ENCODE results near the gene GLRX5.

GLRX5 gene

GRCh38 chr14:95533391-95533821, 1.4 kb upstream of the GLRX5 start:
- Histone ChIP-seq H3K36me3 (ENCODE audit: control insufficient read depth, insufficient read depth, low read length) (no peaks in the 10 kb centered on the region), H3K9ac (ENCODE audit: low read depth, low read length) (peak overlapping the region; percentile 67), H3K9me3 (ENCODE audit: control insufficient read depth, insufficient read depth, low read length) (no peaks in the 10 kb centered on the region), H3K27me3 (ENCODE audit: control insufficient read depth, insufficient read depth, low read length) (no peaks in the 10 kb centered on the region), H3K4me3 (ENCODE audit: low read depth, low read length) (peak overlapping the region; percentile 86), H3K4me1 (ENCODE audit: control insufficient read depth, insufficient read depth, low read length) (peaks cover 7% of the 10 kb centered on the region)

- peak overlapping the region; percentile 67 for H3K9ac ChIP-seq (ENCODE audit: low read depth, low read length)
- H3K27me3 ChIP-seq (ENCODE audit: control insufficient read depth, insufficient read depth, low read length) = no peaks in the 10 kb centered on the region
- H3K36me3 ChIP-seq (ENCODE audit: control insufficient read depth, insufficient read depth, low read length) = no peaks in the 10 kb centered on the region
- H3K9me3 ChIP-seq (ENCODE audit: control insufficient read depth, insufficient read depth, low read length) = no peaks in the 10 kb centered on the region
- H3K4me3 ChIP-seq (ENCODE audit: low read depth, low read length) = peak overlapping the region; percentile 86
- H3K4me1 ChIP-seq (ENCODE audit: control insufficient read depth, insufficient read depth, low read length) = peaks cover 10% of the 10 kb centered on the region
Observed at GRCh38 chr14:95533822-95534221, 1.0 kb upstream of the GLRX5 start.

- Histone ChIP-seq H3K9ac (ENCODE audit: low read depth, low read length) (peak overlapping the region; percentile 79), H3K4me1 (ENCODE audit: control insufficient read depth, insufficient read depth, low read length) (peaks cover 10% of the 10 kb centered on the region), H3K27me3 (ENCODE audit: control insufficient read depth, insufficient read depth, low read length) (no peaks in the 10 kb centered on the region), H3K4me3 (ENCODE audit: low read depth, low read length) (peak overlapping the region; percentile 89), H3K36me3 (ENCODE audit: control insufficient read depth, insufficient read depth, low read length) (no peaks in the 10 kb centered on the region), H3K9me3 (ENCODE audit: control insufficient read depth, insufficient read depth, low read length) (no peaks in the 10 kb centered on the region)
Observed at GRCh38 chr14:95535226-95536021, 574 bp downstream of the GLRX5 start.

DNA sequence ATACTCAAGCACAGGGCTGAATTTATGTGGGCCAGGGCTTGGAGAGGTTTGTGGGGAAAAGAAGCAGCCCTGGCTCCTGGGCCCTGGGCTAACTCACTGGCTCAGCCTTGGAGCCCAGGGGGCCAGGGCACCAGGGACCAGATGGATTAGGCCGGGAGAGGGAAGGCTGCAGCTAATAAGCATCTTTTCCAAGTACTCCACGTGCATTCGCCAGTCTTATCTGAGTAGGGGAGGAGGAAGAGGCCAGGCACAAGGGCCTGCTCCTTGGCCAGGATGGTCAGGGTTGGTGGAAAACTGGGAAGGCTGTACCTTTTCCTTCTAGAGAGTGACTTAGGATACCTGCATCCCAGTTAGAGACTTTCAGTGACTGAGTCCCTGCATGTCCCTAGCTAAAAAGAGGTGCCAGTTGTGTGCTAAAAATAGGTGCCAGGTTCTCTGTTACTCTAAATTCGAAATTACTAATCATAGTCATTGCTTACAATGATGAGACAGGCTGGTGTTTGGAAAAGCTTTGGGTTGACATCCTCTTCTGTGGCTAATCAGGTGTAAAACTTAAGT, 1.3 kb downstream of the GLRX5 start:
- no peaks in the 10 kb centered on the region for H3K9me3 ChIP-seq (ENCODE audit: control insufficient read depth, insufficient read depth, low read length)
- no peak overlapping the region for H3K9ac ChIP-seq (ENCODE audit: low read depth, low read length)
- H3K4me1 ChIP-seq (ENCODE audit: control insufficient read depth, insufficient read depth, low read length) = peaks cover 10% of the 10 kb centered on the region
- H3K36me3 ChIP-seq (ENCODE audit: control insufficient read depth, insufficient read depth, low read length) = no peaks in the 10 kb centered on the region
- peak overlapping the region; percentile 89 for H3K4me3 ChIP-seq (ENCODE audit: low read depth, low read length)
- H3K27me3 ChIP-seq (ENCODE audit: control insufficient read depth, insufficient read depth, low read length) = no peaks in the 10 kb centered on the region

GRCh38 chr14:95536671-95537070, 1.8 kb downstream of the GLRX5 start:
- Histone ChIP-seq H3K9me3 (ENCODE audit: control insufficient read depth, insufficient read depth, low read length) (no peaks in the 10 kb centered on the region), H3K4me1 (ENCODE audit: control insufficient read depth, insufficient read depth, low read length) (peaks cover 10% of the 10 kb centered on the region), H3K27me3 (ENCODE audit: control insufficient read depth, insufficient read depth, low read length) (no peaks in the 10 kb centered on the region), H3K36me3 (ENCODE audit: control insufficient read depth, insufficient read depth, low read length) (no peaks in the 10 kb centered on the region), H3K4me3 (ENCODE audit: low read depth, low read length) (peak overlapping the region; percentile 89), H3K9ac (ENCODE audit: low read depth, low read length) (no peak overlapping the region)

GRCh38 chr14:95537298-95538089, 2.6 kb downstream of the GLRX5 start:
- H3K4me3 ChIP-seq (ENCODE audit: low read depth, low read length) = no peak overlapping the region
- H3K36me3 ChIP-seq (ENCODE audit: control insufficient read depth, insufficient read depth, low read length) = no peaks in the 10 kb centered on the region
- H3K9ac ChIP-seq (ENCODE audit: low read depth, low read length) = no peak overlapping the region
- no peaks in the 10 kb centered on the region for H3K9me3 ChIP-seq (ENCODE audit: control insufficient read depth, insufficient read depth, low read length)
- peaks cover 10% of the 10 kb centered on the region for H3K4me1 ChIP-seq (ENCODE audit: control insufficient read depth, insufficient read depth, low read length)
- H3K27me3 ChIP-seq (ENCODE audit: control insufficient read depth, insufficient read depth, low read length) = no peaks in the 10 kb centered on the region

DNA sequence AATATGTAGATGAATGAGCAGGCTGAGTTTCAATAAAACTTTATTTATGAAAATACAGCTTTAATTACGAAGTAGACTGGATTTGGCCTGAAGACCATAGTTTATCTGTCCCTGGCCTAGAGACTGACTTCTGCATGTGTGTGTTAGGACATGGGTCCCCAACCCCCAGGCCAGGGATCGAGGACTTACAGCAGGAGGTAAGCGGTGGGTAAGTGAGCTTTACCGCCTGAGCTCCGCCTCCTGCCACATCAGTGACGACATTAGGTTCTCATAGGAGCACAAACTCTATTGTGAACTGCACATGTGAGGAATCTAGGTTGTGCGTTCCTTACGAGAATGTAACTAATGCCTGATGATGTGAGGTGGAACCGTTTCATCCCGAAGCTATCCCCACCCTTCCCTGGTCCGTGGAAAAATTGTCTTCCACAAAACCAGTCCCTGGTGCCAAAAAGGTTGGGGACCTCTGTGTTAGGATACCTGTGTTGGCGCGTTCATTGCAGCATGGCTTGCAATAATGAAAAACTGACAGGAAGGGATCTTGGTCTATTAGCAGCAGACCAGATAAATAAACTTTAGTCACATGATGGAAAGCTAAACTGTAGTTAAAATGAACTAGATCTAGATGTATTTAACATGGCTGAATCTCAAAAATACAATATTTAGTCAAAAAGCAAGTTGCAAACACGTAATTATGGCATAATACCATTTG, 4.1 kb downstream of the GLRX5 start:
- Histone ChIP-seq H3K4me1 (ENCODE audit: control insufficient read depth, insufficient read depth, low read length) (peaks cover 10% of the 10 kb centered on the region), H3K9me3 (ENCODE audit: control insufficient read depth, insufficient read depth, low read length) (no peaks in the 10 kb centered on the region), H3K27me3 (ENCODE audit: control insufficient read depth, insufficient read depth, low read length) (no peaks in the 10 kb centered on the region), H3K9ac (ENCODE audit: low read depth, low read length) (no peak overlapping the region), H3K36me3 (ENCODE audit: control insufficient read depth, insufficient read depth, low read length) (no peaks in the 10 kb centered on the region), H3K4me3 (ENCODE audit: low read depth, low read length) (no peak overlapping the region)

DNA sequence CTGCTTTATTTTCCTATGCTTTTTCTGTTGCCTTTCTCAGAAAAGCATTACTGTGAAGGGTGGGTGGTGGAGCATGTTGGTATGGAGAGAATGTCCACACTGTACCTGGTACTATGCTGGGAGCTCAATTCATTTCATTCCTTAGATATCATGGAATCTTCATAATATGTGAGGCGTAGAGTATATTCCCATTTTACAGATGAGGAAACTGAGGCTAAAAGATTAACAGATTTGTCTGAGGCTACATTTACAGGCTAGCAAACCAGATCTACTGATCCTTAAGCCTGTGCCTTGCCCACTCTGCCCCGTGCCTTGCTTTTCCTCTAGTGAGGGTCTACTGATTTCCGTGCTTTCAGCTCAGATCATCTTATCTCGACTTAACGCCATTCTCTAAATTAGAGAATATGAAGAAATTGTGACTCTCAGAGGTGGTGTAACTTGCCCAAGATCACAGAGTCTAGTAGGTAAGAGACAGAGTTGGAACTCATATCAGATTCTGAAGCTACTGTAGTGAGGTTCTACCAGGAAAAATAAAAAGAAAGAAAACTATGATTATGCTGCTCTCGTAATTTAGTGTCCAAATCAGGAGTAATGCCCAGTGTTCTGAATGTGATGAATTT, 5.5 kb downstream of the GLRX5 start:
- Histone ChIP-seq H3K36me3 (ENCODE audit: control insufficient read depth, insufficient read depth, low read length) (no peaks in the 10 kb centered on the region), H3K9ac (ENCODE audit: low read depth, low read length) (no peak overlapping the region), H3K9me3 (ENCODE audit: control insufficient read depth, insufficient read depth, low read length) (no peaks in the 10 kb centered on the region), H3K27me3 (ENCODE audit: control insufficient read depth, insufficient read depth, low read length) (no peaks in the 10 kb centered on the region), H3K4me3 (ENCODE audit: low read depth, low read length) (no peak overlapping the region), H3K4me1 (ENCODE audit: control insufficient read depth, insufficient read depth, low read length) (peaks cover 10% of the 10 kb centered on the region)

DNA sequence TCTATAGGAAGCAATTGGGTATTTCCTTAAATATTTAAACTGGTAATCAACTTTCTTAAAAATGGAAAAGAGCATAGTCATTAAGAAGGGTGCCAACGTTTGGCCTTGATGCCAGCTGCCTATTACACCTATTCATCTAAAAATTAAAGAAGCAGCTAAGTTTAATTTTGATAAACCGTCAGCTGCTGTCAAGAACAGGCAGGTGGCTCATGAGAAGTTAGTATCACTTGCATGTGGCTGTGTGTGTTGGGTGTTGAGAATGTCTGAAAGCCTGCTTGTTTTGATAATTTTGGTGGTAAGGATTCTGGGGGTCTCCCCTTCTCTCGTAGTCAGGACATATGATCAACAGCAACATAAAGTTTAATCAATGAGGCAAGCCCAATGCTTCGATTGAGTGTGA, 6.5 kb downstream of the GLRX5 start:
- H3K4me3 ChIP-seq (ENCODE audit: low read depth, low read length) = no peak overlapping the region
- no peaks in the 10 kb centered on the region for H3K36me3 ChIP-seq (ENCODE audit: control insufficient read depth, insufficient read depth, low read length)
- H3K27me3 ChIP-seq (ENCODE audit: control insufficient read depth, insufficient read depth, low read length) = no peaks in the 10 kb centered on the region
- H3K9ac ChIP-seq (ENCODE audit: low read depth, low read length) = no peak overlapping the region
- no peaks in the 10 kb centered on the region for H3K9me3 ChIP-seq (ENCODE audit: control insufficient read depth, insufficient read depth, low read length)
- H3K4me1 ChIP-seq (ENCODE audit: control insufficient read depth, insufficient read depth, low read length) = peaks cover 6% of the 10 kb centered on the region

DNA sequence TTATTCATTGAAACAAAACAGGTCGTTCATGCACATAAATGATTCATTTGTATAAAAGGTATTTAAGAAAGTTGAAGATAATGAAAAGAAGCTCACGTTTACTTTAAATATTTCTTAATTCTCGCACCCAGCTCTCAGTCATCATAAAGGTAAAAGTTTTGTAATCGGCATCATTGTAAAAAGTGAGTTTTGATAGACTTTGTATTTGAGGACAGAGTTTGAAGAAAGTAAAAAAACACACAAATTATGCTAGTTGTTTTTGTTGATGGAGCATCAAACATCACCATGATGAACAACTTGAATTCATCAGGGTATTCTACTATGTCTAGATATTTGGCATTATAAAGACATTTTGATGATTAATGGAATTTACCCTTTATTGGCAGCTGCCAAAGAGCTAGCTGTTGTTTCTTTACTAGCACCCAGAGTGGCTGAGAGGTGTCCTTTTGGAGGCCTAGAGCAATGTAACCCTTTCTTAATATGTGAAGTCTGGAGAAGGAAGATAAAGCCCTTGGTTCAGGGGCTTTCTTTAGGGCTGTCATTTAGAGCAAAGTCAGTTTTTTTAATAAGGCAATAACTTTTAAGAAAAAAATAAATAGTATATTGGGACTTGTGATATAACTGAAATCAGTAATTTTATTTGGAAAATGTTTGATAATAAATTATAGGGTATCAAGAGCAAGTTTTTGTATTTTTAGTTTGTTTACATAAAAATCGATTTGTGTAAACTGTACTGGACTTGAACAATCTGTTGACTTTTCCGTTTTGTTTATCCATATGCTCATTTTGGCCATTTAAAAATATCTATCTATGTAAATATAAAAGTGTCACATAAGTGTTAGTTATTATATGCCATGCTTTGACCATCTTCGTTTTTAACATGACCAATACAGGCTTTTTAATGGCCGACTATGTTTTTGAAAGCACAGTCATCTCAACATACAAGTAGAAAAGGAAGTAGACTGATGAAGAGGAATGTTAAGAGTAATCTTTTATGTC, 7.4 kb downstream of the GLRX5 start:
- Histone ChIP-seq H3K27me3 (ENCODE audit: control insufficient read depth, insufficient read depth, low read length) (no peaks in the 10 kb centered on the region), H3K4me3 (ENCODE audit: low read depth, low read length) (no peak overlapping the region), H3K9me3 (ENCODE audit: control insufficient read depth, insufficient read depth, low read length) (no peaks in the 10 kb centered on the region), H3K9ac (ENCODE audit: low read depth, low read length) (no peak overlapping the region), H3K4me1 (ENCODE audit: control insufficient read depth, insufficient read depth, low read length) (peaks cover 5% of the 10 kb centered on the region), H3K36me3 (ENCODE audit: control insufficient read depth, insufficient read depth, low read length) (no peaks in the 10 kb centered on the region)
